ENCODE results near the gene TXK.

TXK gene

DNA sequence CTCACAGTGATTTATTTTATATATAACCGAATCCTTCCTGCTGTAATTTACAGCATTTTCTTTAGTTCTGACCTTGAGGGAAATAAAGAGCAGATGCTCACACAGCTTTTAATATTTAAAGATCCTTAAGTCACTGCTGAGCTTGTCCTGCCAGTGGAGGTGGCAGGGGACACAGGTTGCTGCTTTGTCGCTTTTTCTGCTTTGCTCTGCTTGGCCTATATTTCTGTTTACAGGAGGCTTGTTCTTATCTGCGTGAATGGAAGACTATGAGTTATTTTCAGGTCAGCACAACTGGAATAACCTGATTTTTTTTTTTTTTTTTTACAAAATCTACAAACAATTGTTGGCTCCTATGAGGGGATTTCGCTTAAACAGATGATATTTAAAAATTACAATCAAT lies 2.3 kb downstream of the TXK start:
- Histone ChIP-seq H2AFZ (ENCODE audit: low read depth, low read length, severe bottlenecking) (no peak overlapping the region), H3K9me3 (ENCODE audit: insufficient read depth, low read length) (no peaks in the 10 kb centered on the region), H3K4me2 (ENCODE audit: low read depth, low read length, poor library complexity, severe bottlenecking) (no peak overlapping the region), H3F3A (ENCODE audit: insufficient read depth) (no peaks in the 10 kb centered on the region), H3K27me3 (ENCODE audit: low read length) (no peaks in the 10 kb centered on the region), H4K20me1 (ENCODE audit: low read depth, low read length) (no peaks in the 10 kb centered on the region), H3K9me2 (replicated peaks; ENCODE audit: insufficient read depth, low read length) (no peaks in the 10 kb centered on the region), H3K4me3 (ENCODE audit: insufficient read depth, low read length, poor library complexity, severe bottlenecking) (no peak overlapping the region), H3K9ac (ENCODE audit: low read length) (no peak overlapping the region), H3K36me3 (ENCODE audit: low read length) (peaks cover 27% of the 10 kb centered on the region), H3K27ac (ENCODE audit: low read depth, low read length) (no peak overlapping the region), H3K79me2 (ENCODE audit: insufficient read depth, low read length) (no peaks in the 10 kb centered on the region)
- no peak for TF ChIP-seq EZH2phosphoT487 (conservative IDR thresholded peaks at IDR 0.05; ENCODE audit: low read length)
- TF ChIP-seq, protein P1, sequence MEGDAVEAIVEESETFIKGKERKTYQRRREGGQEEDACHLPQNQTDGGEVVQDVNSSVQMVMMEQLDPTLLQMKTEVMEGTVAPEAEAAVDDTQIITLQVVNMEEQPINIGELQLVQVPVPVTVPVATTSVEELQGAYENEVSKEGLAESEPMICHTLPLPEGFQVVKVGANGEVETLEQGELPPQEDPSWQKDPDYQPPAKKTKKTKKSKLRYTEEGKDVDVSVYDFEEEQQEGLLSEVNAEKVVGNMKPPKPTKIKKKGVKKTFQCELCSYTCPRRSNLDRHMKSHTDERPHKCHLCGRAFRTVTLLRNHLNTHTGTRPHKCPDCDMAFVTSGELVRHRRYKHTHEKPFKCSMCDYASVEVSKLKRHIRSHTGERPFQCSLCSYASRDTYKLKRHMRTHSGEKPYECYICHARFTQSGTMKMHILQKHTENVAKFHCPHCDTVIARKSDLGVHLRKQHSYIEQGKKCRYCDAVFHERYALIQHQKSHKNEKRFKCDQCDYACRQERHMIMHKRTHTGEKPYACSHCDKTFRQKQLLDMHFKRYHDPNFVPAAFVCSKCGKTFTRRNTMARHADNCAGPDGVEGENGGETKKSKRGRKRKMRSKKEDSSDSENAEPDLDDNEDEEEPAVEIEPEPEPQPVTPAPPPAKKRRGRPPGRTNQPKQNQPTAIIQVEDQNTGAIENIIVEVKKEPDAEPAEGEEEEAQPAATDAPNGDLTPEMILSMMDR (IDR thresholded peaks at IDR 0.05; ENCODE audit: insufficient read depth, low read length, poor library complexity, severe bottlenecking), result no peak

DNA sequence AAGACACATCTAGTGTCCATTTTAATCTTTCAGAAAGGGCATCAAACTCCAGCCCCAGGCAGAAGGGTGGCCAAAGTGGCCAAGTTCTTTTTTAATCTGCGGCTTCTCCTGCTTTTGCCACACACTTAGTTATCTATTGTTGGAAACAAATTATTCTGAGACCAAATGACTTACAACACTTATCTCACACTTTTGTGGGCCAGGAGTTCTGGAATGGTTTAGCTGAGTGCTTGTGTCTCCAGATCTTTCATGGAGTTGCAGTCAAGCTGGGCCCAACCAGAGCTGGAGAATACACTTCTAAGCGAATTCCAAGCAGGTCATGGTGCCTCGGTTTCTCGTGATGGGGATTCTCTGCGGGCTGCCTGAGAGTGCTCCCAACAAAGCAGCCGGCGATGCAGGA lies 4.0 kb downstream of the TXK start:
- Histone ChIP-seq H3F3A (ENCODE audit: insufficient read depth) (no peaks in the 10 kb centered on the region), H2AFZ (ENCODE audit: low read depth, low read length, severe bottlenecking) (no peak overlapping the region), H3K9me2 (replicated peaks; ENCODE audit: insufficient read depth, low read length) (no peaks in the 10 kb centered on the region), H3K9ac (ENCODE audit: low read length) (no peak overlapping the region), H3K27me3 (ENCODE audit: low read length) (no peaks in the 10 kb centered on the region), H3K9me3 (ENCODE audit: insufficient read depth, low read length) (no peaks in the 10 kb centered on the region), H4K20me1 (ENCODE audit: low read depth, low read length) (no peaks in the 10 kb centered on the region), H3K36me3 (ENCODE audit: low read length) (peaks cover 20% of the 10 kb centered on the region; the same call in 1 of the 2 replicates), H3K79me2 (ENCODE audit: insufficient read depth, low read length) (no peaks in the 10 kb centered on the region), H3K27ac (ENCODE audit: low read depth, low read length) (no peak overlapping the region), H3K4me2 (ENCODE audit: low read depth, low read length, poor library complexity, severe bottlenecking) (no peak overlapping the region), H3K4me3 (ENCODE audit: insufficient read depth, low read length, poor library complexity, severe bottlenecking) (no peak overlapping the region)
- TF ChIP-seq, protein P1 (IDR thresholded peaks at IDR 0.05; ENCODE audit: insufficient read depth, low read length, poor library complexity, severe bottlenecking), result no peak
- TF ChIP-seq EZH2phosphoT487 (conservative IDR thresholded peaks at IDR 0.05; ENCODE audit: low read length), result no peak

DNA sequence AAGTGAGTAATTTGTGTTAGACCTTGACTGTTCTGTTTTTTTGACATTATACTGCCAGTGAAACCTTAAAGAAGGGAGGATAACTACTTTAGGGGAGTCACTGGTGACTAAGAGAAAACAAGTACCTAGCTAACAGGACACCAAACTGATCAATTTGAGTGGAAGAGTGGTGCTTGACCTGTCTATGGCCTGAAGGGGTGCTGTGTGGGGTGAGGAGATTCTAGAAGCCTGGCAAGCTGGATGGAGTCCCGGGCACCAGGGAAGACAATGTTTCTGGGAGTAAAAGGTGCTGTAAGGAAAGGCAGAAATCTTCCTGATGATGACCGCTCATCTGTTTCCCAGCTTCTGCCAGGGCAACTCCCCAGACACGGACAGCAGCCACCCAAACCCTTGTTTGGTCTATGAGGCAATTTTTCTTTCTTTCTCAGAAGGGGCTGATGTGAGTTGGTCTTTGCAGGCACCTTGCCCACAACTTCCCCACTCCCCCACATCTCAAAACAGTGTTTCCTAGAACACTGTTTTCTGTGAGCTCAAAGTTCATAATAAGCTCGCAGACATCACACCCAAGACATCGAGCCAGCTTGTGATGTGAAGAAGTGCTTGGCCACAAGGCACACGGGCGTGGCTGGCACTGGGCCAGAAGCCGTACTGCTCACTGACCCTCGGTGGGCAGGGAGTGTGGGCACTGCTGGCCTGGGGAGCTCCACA lies 4.6 kb downstream of the TXK start:
- TF ChIP-seq EZH2phosphoT487 (conservative IDR thresholded peaks at IDR 0.05; ENCODE audit: low read length), result no peak
- TF ChIP-seq, protein P1 (IDR thresholded peaks at IDR 0.05; ENCODE audit: insufficient read depth, low read length, poor library complexity, severe bottlenecking), result no peak
- Histone ChIP-seq H3K4me2 (ENCODE audit: low read depth, low read length, poor library complexity, severe bottlenecking) (no peak overlapping the region), H3F3A (ENCODE audit: insufficient read depth) (no peaks in the 10 kb centered on the region), H3K79me2 (ENCODE audit: insufficient read depth, low read length) (no peaks in the 10 kb centered on the region), H2AFZ (ENCODE audit: low read depth, low read length, severe bottlenecking) (no peak overlapping the region), H3K9me3 (ENCODE audit: insufficient read depth, low read length) (no peaks in the 10 kb centered on the region), H3K27ac (ENCODE audit: low read depth, low read length) (no peak overlapping the region), H3K9ac (ENCODE audit: low read length) (no peak overlapping the region), H3K9me2 (replicated peaks; ENCODE audit: insufficient read depth, low read length) (no peaks in the 10 kb centered on the region), H3K36me3 (ENCODE audit: low read length) (peaks cover 18% of the 10 kb centered on the region; the same call in 1 of the 2 replicates), H3K27me3 (ENCODE audit: low read length) (no peaks in the 10 kb centered on the region), H3K4me3 (ENCODE audit: insufficient read depth, low read length, poor library complexity, severe bottlenecking) (no peak overlapping the region), H4K20me1 (ENCODE audit: low read depth, low read length) (no peaks in the 10 kb centered on the region)
